Fibroblast of lung (primary cell): Measurements from ENCODE around the gene POLR3H. TPM values are rescaled to one million over a fixed set of nuclear protein-coding genes. Genes with fewer than 3 reads are reported as not detected.
A peak's percentile ranks its signal among the peaks of the same experiment; 100 is the strongest.

Experiments
- DNase-seq, 2 donors: peaks; one replicate each; pipeline versions ENCODE4 v3.0.0 to v3.0.0-alpha.2; 2010; ENCODE audit warnings: low read depth in 2 of 2
- H2AFZ ChIP-seq: 2 replicates; pipeline ENCODE4 v1.5.1; 2012; ENCODE audit warnings: low read length, control low read depth, inconsistent platforms
- H3K27ac ChIP-seq: 2 replicates; pipeline ENCODE4 v1.5.1; 2011; ENCODE audit warnings: low read length, control low read depth; ENCODE audit not compliant: insufficient read depth
- H3K27me3 ChIP-seq: 2 replicates; pipeline ENCODE4 v1.5.1; 2011; ENCODE audit warnings: mild to moderate bottlenecking, low read length; ENCODE audit not compliant: control insufficient read depth, insufficient read depth
- H3K36me3 ChIP-seq: 2 replicates; pipeline ENCODE4 v1.5.1; 2011; ENCODE audit warnings: low read length; ENCODE audit not compliant: control insufficient read depth, insufficient read depth
- H3K4me1 ChIP-seq: 2 replicates; pipeline ENCODE4 v1.5.1; 2011; ENCODE audit warnings: low read length; ENCODE audit not compliant: control insufficient read depth, insufficient read depth; ENCODE audit errors: extremely low read depth
- H3K4me2 ChIP-seq: 2 replicates; pipeline ENCODE4 v1.5.1; 2011; ENCODE audit warnings: low read length, control low read depth; ENCODE audit not compliant: insufficient read depth; ENCODE audit errors: extremely low read depth
- H3K4me3 ChIP-seq, 4 experiments: fragments of 200-600 bp in 1 of 4; sonication (generic) in 1 of 4; replicated peaks in 1 of 4; 2 replicates each; pipeline ENCODE4 v1.5.1; 2011 to 2016; ENCODE audit warnings: low read length in 4 of 4, low read depth in 3 of 4, mild to moderate bottlenecking in 3 of 4, control low read depth in 2 of 4, inconsistent platforms in 1 of 4, mixed read lengths in 1 of 4; ENCODE audit not compliant: insufficient read depth in 1 of 4; ENCODE audit errors: control extremely low read depth in 1 of 4
- H3K79me2 ChIP-seq: 2 replicates; pipeline ENCODE4 v1.5.1; 2012; ENCODE audit warnings: mild to moderate bottlenecking, low read length, inconsistent platforms; ENCODE audit not compliant: control insufficient read depth, insufficient read depth
- H3K9ac ChIP-seq: 2 replicates; pipeline ENCODE4 v1.5.1; 2011; ENCODE audit warnings: mild to moderate bottlenecking, low read length, control low read depth; ENCODE audit not compliant: insufficient read depth
- H3K9me3 ChIP-seq: 2 replicates; pipeline ENCODE4 v1.5.1; 2012; ENCODE audit warnings: low read depth, low read length; ENCODE audit not compliant: control insufficient read depth, insufficient read depth
- H4K20me1 ChIP-seq: 2 replicates; pipeline ENCODE4 v1.5.1; 2011; ENCODE audit warnings: low read length; ENCODE audit not compliant: control insufficient read depth, insufficient read depth; ENCODE audit errors: extremely low read depth
- EZH2 ChIP-seq: IDR thresholded peaks from 2 replicates; pipeline ENCODE4 v1.5.1; 2012; ENCODE audit warnings: low read length, control low read depth, mild to moderate bottlenecking; ENCODE audit errors: missing control alignments
- polyA plus RNA-seq, 2 donors: library from polyadenylated mRNA; depleted of rRNA in 1 of 2; stranded (reverse) in 1 of 2; unstranded in 1 of 2; fragments of >200 nt; gene quantifications; 2 replicates each; pipeline ENCODE4 v1.2.1, GENCODE V29; 2011 to 2012; ENCODE audit warnings: missing spikeins in 1 of 2
- total RNA-seq: library from RNA; depleted of rRNA; stranded (reverse); fragments of >200 nt; gene quantifications from 2 replicates; pipeline ENCODE4 v1.2.1, GENCODE V29; 2014
- TF ChIP-seq, protein P1 (sequence below), 2 donors: IDR thresholded peaks in 1 of 2; conservative IDR thresholded peaks in 1 of 2; 1 replicate in 1 of 2; 2 replicates in 1 of 2; pipeline ENCODE4 v1.5.1; 2011 to 2012; ENCODE audit warnings: low read length in 2 of 2, control low read depth in 1 of 2, inconsistent platforms in 1 of 2, low read depth in 1 of 2, mild to moderate bottlenecking in 1 of 2

POLR3H gene
- total and polyA plus RNA-seq, 2 donors (not counting 1 experiment from before 2014, with no cell fraction given) = 19.7 to 42.6 TPM

DNA sequence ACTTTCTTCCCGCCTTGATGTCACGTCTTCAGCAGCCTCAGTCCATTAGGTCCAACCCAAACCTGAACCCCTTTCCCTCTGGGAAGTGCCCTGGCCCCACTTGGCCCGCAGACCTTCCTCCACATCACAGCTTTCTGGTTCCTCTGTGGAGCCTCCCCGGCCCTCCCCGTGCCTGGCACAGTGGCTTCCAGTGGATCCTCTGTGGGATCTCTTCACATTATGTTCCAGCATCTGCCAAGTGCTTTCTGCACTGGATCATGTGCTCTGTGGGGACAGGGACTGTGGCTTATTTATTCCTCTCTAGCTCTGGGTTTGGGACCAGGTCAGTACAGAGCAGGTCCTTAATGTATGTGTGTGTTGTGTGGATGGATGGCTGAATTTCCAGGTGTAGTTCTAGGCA is 30.9 kb downstream of the POLR3H start:
- Histone ChIP-seq H3K4me1 (peaks cover 9% of the 10 kb centered on the region), H3K79me2 (no peaks in the 10 kb centered on the region), H2AFZ (no peak overlapping the region), H3K27me3 (no peaks in the 10 kb centered on the region), H4K20me1 (no peaks in the 10 kb centered on the region), H3K4me3 (no peak overlapping the region), H3K9me3 (no peaks in the 10 kb centered on the region), H3K9ac (no peak overlapping the region), H3K27ac (no peak overlapping the region), H3K36me3 (peaks cover 22% of the 10 kb centered on the region), H3K4me2 (no peak overlapping the region)
- TF ChIP-seq EZH2 = no peak
- TF ChIP-seq, protein P1, sequence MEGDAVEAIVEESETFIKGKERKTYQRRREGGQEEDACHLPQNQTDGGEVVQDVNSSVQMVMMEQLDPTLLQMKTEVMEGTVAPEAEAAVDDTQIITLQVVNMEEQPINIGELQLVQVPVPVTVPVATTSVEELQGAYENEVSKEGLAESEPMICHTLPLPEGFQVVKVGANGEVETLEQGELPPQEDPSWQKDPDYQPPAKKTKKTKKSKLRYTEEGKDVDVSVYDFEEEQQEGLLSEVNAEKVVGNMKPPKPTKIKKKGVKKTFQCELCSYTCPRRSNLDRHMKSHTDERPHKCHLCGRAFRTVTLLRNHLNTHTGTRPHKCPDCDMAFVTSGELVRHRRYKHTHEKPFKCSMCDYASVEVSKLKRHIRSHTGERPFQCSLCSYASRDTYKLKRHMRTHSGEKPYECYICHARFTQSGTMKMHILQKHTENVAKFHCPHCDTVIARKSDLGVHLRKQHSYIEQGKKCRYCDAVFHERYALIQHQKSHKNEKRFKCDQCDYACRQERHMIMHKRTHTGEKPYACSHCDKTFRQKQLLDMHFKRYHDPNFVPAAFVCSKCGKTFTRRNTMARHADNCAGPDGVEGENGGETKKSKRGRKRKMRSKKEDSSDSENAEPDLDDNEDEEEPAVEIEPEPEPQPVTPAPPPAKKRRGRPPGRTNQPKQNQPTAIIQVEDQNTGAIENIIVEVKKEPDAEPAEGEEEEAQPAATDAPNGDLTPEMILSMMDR (conservative IDR thresholded peaks at IDR 0.05 in 1 of 2, IDR thresholded peaks at IDR 0.05 in 1 of 2; ENCODE audit: low read depth in 1 of 2, low read length in 2 of 2) = no peak
- DNase-seq = no peak

DNA sequence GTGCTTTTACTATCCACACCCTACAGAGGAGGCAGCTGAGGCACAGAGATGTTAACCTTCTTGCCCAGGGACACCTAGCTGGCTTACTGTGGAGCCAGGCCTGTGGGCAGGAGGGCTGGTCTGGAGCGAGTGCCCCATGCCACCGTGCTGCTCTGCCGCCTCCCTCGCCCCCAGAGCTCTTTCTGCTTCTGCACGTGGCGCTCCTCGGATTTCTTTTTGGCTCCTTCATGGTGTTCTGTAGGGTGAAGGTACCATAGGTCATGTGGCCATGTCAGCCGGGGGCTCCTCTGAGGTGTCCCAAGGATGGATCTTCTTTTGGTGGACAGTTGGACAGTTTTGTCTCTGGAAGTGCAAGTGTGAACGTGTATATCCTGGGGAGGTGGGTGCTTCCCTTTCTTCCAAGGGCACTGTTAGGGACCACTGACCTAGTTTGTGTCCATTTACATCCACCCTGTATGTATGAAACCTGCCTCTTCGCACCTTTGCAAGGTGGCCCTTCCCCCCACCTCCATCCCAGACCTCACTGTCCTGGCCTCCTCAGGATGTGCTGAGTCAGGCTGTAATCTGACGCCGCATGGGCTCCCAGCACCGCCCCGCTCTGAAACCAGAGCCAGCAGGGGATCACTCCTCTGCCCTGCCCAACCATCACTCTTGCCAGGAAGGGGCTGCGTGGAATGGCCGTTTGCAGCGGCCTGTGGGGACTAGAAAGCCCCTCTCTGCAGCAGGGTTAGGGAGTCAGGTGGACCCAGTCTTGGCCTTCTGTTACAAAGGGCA is 31.7 kb downstream of the POLR3H start:
- no peak overlapping the region for H3K4me3 ChIP-seq
- no peaks in the 10 kb centered on the region for H3K27me3 ChIP-seq
- TF ChIP-seq, protein P1 (conservative IDR thresholded peaks at IDR 0.05 in 1 of 2, IDR thresholded peaks at IDR 0.05 in 1 of 2; ENCODE audit: low read depth in 1 of 2, low read length in 2 of 2) = no peak
- no peak for TF ChIP-seq EZH2
- no peak overlapping the region for H3K9ac ChIP-seq
- no peaks in the 10 kb centered on the region for H4K20me1 ChIP-seq
- no peaks in the 10 kb centered on the region for H3K9me3 ChIP-seq
- H3K4me2 ChIP-seq = no peak overlapping the region
- H3K79me2 ChIP-seq = no peaks in the 10 kb centered on the region
- peak; percentile 74 to 76 for DNase-seq
- no peak overlapping the region for H2AFZ ChIP-seq
- H3K4me1 ChIP-seq = peaks cover 9% of the 10 kb centered on the region
- peaks cover 21% of the 10 kb centered on the region for H3K36me3 ChIP-seq
- H3K27ac ChIP-seq = no peak overlapping the region

DNA sequence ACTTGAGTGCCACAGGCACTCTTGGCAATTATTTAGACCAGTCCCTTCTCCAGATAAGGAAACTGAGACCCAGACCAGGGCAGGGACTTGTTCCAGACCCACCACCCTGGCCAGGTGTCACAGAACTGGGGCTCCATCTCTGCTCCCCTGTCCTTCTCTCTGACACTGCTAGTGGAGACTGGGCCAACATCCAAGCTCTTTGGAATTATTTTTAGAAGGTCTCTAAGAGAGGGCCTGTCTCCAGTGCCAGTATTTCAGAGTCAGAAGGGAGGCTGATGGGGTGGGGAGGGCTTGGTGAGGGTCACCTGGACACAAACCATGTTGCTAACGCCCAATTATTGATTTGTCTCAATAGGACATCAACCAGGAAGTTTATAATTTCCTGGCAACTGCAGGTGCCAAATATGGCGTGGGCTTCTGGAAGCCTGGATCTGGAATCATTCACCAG is 32.7 kb downstream of the POLR3H start:
- Histone ChIP-seq H3K9ac (no peak overlapping the region), H2AFZ (no peak overlapping the region), H3K4me2 (no peak overlapping the region), H3K36me3 (peaks cover 22% of the 10 kb centered on the region), H3K79me2 (no peaks in the 10 kb centered on the region), H3K4me3 (no peak overlapping the region), H3K27me3 (no peaks in the 10 kb centered on the region), H3K27ac (no peak overlapping the region), H3K4me1 (peaks cover 9% of the 10 kb centered on the region), H4K20me1 (no peaks in the 10 kb centered on the region), H3K9me3 (no peaks in the 10 kb centered on the region)
- DNase-seq = no peak
- TF ChIP-seq EZH2 = no peak
- TF ChIP-seq, protein P1 (conservative IDR thresholded peaks at IDR 0.05 in 1 of 2, IDR thresholded peaks at IDR 0.05 in 1 of 2; ENCODE audit: low read depth in 1 of 2, low read length in 2 of 2) = no peak
